NT2/D1 (cell line): ENCODE results near the gene ZNF502.
"Not testable (repeated sequence)": the region's sequence is repeated elsewhere in the genome, so short reads cannot be mapped to it uniquely, and the experiment has no call there.

Experiments
- DNase-seq: peaks from one replicate; pipeline ENCODE4 v3.0.0-alpha.2; 2011; ENCODE audit warnings: low read depth, low spot score
- H3K27me3 ChIP-seq: 2 replicates; pipeline ENCODE4 v1.6.0; 2011; ENCODE audit warnings: mild to moderate bottlenecking; ENCODE audit not compliant: insufficient read length, insufficient read depth
- H3K36me3 ChIP-seq: 2 replicates; pipeline ENCODE4 v1.6.1; 2011; ENCODE audit warnings: mild to moderate bottlenecking, low read length, mixed read lengths; ENCODE audit not compliant: insufficient read depth, insufficient read length
- H3K4me1 ChIP-seq: 2 replicates; pipeline ENCODE4 v1.5.1; 2011; ENCODE audit not compliant: insufficient read depth, insufficient read length
- H3K4me3 ChIP-seq: 2 replicates; pipeline ENCODE4 v1.5.1; 2011; ENCODE audit warnings: low read depth; ENCODE audit not compliant: insufficient read length
- H3K9ac ChIP-seq: 2 replicates; pipeline ENCODE4 v1.6.0; 2011; ENCODE audit warnings: low read depth; ENCODE audit not compliant: insufficient read length
- H3K9me3 ChIP-seq: 2 replicates; pipeline ENCODE4 v1.5.1; 2011; ENCODE audit warnings: mild to moderate bottlenecking, low read length; ENCODE audit not compliant: insufficient read depth
- SUZ12 ChIP-seq: IDR thresholded peaks from 2 replicates; pipeline ENCODE4 v1.6.1; 2011; ENCODE audit not compliant: insufficient read length, insufficient read depth; ENCODE audit errors: extremely low read depth
- YY1 ChIP-seq: IDR thresholded peaks from 2 replicates; pipeline ENCODE4 v1.6.1; 2011; ENCODE audit not compliant: insufficient read length, insufficient read depth
- ZNF274 ChIP-seq: IDR thresholded peaks from 2 replicates; pipeline ENCODE4 v1.6.1; 2011; ENCODE audit warnings: mild to moderate bottlenecking, low read depth, low read length

ZNF502 gene

DNA sequence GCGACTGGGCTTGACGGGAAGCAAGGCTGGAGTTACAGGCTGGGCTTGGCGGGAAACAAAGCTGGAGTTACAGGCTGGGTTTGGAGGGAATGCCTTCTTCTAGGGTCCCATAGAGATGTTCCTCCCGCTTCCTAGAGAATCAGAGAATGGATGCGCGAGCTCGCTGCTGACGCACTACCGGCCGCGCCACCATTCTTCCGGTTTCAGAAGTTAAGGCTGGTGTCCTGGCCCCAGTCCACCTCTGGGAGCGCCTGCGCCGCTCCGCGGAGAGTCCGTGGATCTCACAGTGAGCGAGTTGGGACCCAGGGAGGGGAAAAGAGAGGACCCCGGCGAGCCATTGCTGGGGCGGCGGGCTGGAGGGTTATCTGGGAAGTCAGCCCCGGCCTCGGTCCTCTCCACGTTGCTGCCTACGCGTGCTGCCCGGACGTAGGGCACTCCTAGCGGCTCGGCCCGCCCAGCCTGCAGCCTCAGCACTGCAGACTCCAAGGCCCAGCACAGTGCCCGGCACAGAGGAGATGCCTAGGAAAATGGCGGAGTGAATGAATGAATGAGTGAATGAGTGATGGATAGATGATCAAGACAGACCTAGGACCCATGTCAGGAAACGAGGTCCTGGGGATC is at the start of gene ZNF502:
TSS of gene ZNF502 (plus strand) at position 206 of the 621 bp plus-strand sequence. CDS start 7,602 bp downstream, outside the sequence.
- Histone ChIP-seq H3K9ac (peak within 1 kb of the TSS; percentile 85), H3K9me3 (peaks cover 55% of the 10 kb centered on the region), H3K27me3 (no peaks in the 10 kb centered on the region), H3K36me3 (peaks cover 8% of the 10 kb centered on the region), H3K4me3 (peak within 1 kb of the TSS; percentile 85), H3K4me1 (no peaks in the 10 kb centered on the region)
- peak; percentile 86 for DNase-seq
- peak; percentile 21 for TF ChIP-seq YY1
- no peak for TF ChIP-seq ZNF274

DNA sequence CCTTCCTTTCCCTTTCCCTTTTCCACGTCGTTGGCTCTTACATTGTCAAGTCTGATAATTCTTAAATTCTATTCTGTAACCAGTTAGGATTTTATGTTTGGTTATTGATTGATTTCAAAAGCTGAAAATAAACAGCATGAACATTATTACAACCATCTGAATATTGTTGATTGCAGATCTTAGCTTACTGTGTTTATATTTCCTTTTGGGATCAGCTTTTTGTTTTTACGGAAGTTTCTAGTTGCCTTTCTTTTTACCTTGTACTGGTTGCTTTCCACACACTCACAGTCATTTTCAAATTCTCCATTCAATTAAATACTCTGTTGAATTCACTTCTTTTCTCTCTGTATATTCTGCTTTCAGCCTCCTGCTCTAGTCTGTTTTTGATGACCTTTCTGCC is 47.3 kb upstream of the ZNF502 start:
- H3K27me3 ChIP-seq: no peaks in the 10 kb centered on the region
- H3K9me3 ChIP-seq: peaks cover 13% of the 10 kb centered on the region; the same call in 1 of the 2 replicates
- H3K9ac ChIP-seq: no peak overlapping the region
- TF ChIP-seq SUZ12 (no peak), ZNF274 (no peak), YY1 (no peak)
- H3K36me3 ChIP-seq: peaks cover 32% of the 10 kb centered on the region
- H3K4me3 ChIP-seq: no peak overlapping the region
- DNase-seq: no peak
- no peaks in the 10 kb centered on the region for H3K4me1 ChIP-seq

DNA sequence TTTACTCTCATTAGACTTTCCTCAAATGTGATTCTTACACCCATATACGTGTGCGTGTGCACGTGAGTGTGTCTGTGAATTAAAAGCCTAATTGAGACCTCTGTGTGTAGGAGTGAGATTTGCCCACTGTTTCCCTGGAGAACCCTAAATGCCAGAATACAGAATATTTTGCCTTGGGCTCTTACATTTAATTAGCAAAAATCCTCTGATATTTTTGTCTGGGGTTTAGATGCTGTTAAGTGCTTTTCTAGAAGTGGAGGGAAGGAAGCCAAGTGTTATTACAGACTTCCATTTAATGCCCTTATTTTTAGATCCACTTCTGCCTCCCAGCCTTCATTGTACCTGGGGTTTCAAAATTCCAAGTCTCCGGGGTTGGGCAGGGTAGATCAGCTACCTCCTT is 46.1 kb upstream of the ZNF502 start:
- peaks cover 20% of the 10 kb centered on the region for H3K36me3 ChIP-seq
- no peak overlapping the region for H3K9ac ChIP-seq
- no peaks in the 10 kb centered on the region for H3K27me3 ChIP-seq
- peaks cover 11% of the 10 kb centered on the region; the same call in 1 of the 2 replicates for H3K9me3 ChIP-seq
- H3K4me3 ChIP-seq: no peak overlapping the region
- H3K4me1 ChIP-seq: no peaks in the 10 kb centered on the region
- TF ChIP-seq YY1 (no peak), SUZ12 (no peak), ZNF274 (no peak)
- DNase-seq: no peak

DNA sequence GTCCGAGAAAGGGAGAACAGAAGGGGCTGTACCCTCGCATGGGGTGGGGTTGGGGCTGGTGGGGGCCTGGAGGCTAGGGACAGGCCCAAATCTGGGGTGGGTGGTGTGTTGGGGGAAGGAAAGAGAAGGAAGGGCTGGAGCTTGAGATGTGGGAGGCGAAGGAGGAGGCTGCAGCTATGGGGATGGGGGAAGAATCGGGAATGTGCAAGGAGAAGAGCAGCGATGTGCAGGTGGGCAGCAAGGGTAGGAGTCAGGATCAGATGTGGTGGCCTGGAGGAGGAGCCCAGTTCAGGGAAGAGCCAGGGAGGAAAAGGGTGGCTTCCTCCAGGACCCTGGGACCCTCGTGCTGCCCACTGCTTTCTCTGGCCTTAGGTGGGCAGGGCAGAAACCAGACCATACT is 42.7 kb upstream of the ZNF502 start:
- DNase-seq: no peak
- Histone ChIP-seq H3K9me3 (peaks cover 4% of the 10 kb centered on the region; the same call in 1 of the 2 replicates), H3K36me3 (no peaks in the 10 kb centered on the region), H3K27me3 (no peaks in the 10 kb centered on the region), H3K4me1 (no peaks in the 10 kb centered on the region), H3K4me3 (no peak overlapping the region), H3K9ac (no peak overlapping the region)
- TF ChIP-seq YY1: no peak
- no peak for TF ChIP-seq SUZ12
- TF ChIP-seq ZNF274: no peak

DNA sequence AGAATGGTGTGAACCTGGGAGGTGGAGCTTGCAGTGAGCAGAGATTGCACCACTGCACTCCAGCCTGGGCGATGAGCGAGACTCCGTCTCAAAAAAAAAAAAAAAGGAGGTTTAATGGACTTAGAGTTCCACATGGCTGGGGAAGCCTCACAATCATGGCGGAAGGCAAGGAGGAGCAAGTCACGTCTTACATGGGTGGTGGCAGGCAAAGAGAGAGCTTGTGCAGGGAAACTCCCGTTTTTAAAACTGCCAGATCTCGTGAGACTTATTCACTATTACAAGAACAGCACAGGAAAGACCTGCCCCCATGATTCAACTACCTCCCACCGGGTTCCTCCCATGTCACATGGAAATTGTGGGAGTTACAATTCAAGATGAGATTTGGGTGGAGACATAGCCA is 39.0 kb upstream of the ZNF502 start:
- not testable (repeated sequence) for H3K9me3 ChIP-seq, H3K9ac ChIP-seq, DNase-seq, H3K4me1 ChIP-seq, H3K4me3 ChIP-seq, H3K36me3 ChIP-seq, H3K27me3 ChIP-seq

DNA sequence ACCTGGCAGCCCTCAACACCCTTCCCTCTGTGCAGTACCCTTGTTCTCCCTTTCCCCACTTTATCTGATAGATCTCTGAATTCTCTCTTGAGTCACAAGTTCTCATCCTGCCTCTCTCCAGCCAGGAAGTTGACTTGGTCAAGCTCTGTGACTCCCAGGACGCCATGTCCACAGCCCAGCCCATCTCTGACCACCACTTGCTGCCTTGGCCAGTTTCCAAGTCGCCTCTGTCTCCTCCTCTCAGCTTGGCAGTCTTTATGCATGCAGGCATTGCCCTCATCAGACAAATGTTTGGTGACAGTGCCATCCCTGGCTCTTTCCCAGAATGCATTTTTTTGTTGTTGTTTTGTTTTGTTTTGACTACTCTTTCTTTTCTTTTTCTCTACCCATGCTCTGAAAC is 38.2 kb upstream of the ZNF502 start:
- DNase-seq: no peak
- no peaks in the 10 kb centered on the region for H3K9me3 ChIP-seq
- no peaks in the 10 kb centered on the region for H3K27me3 ChIP-seq
- H3K4me3 ChIP-seq: no peak overlapping the region
- TF ChIP-seq ZNF274: no peak
- no peak for TF ChIP-seq SUZ12
- no peak for TF ChIP-seq YY1
- H3K4me1 ChIP-seq: no peaks in the 10 kb centered on the region
- H3K9ac ChIP-seq: no peak overlapping the region
- H3K36me3 ChIP-seq: no peaks in the 10 kb centered on the region

DNA sequence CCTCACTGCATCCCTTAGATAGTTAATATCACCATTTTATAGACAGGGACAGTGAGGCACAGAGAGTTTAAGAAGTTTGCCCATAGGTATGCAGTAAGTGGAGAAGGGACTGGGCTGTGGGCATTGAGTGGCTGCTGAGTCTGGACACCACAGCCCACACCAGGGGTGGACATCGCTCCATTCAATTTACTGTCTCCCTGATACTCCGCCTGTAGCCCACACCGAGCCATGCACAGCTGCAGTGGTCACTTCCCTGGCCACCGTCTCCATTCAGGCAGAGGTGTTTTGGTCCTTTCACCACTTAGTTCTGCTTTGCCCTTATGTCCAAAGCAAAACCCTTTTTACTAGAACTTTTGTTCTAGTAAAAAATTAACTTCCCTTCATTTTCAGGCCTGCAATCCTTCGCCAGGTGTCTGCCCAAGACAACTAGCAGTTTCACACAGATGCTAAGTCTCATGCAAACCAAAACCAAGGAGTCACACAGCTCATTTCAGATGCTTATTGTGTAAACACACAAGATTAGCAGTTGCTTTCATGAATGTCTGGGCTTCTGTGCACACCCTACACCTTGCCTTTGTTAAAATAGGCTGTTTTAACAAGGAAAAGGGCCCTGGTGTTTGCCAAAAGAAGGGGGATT is 33.9 kb upstream of the ZNF502 start:
- Histone ChIP-seq H3K27me3 (no peaks in the 10 kb centered on the region), H3K36me3 (peaks cover 20% of the 10 kb centered on the region), H3K4me3 (no peak overlapping the region), H3K9me3 (peaks cover 5% of the 10 kb centered on the region), H3K9ac (no peak overlapping the region), H3K4me1 (no peaks in the 10 kb centered on the region)
- DNase-seq: no peak
- TF ChIP-seq YY1 (no peak), ZNF274 (no peak), SUZ12 (no peak)
